Esophagus muscularis mucosa (tissue), 4 donors: ENCODE measurements around the gene CAMTA1.

Experiments used
- EP300 ChIP-seq: sonication (generic); formaldehyde crosslinking; IDR thresholded peaks from one replicate; pipeline ENCODE4 v1.6.1; 2017; ENCODE audit warnings: antibody characterized with exemption
- POLR2A ChIP-seq: fragments of 450-650 bp; IDR thresholded peaks from one replicate; pipeline ENCODE4 v1.6.1; 2017; ENCODE audit warnings: antibody characterized with exemption, moderate library complexity, mild to moderate bottlenecking, low read depth
- POLR2AphosphoS5 ChIP-seq, 2 donors: sonication (generic); formaldehyde crosslinking; IDR thresholded peaks; one replicate each; pipeline ENCODE4 v1.6.1; 2017; ENCODE audit warnings: antibody characterized with exemption in 2 of 2
- TF ChIP-seq, protein P1 (sequence below), 3 experiments: fragments of 200-600 bp in 2 of 3; fragments of 450-650 bp in 1 of 3; sonication (generic) in 2 of 3; IDR thresholded peaks; one replicate each; pipeline ENCODE4 v1.5.1; 2017 to 2019; ENCODE audit warnings: antibody characterized with exemption in 3 of 3, mild to moderate bottlenecking in 2 of 3, moderate library complexity in 1 of 3

GRCh38 chr1:7025013-7025412 is 239.8 kb downstream of the CAMTA1 start:
- no peak for TF ChIP-seq EP300
- TF ChIP-seq, protein P1, sequence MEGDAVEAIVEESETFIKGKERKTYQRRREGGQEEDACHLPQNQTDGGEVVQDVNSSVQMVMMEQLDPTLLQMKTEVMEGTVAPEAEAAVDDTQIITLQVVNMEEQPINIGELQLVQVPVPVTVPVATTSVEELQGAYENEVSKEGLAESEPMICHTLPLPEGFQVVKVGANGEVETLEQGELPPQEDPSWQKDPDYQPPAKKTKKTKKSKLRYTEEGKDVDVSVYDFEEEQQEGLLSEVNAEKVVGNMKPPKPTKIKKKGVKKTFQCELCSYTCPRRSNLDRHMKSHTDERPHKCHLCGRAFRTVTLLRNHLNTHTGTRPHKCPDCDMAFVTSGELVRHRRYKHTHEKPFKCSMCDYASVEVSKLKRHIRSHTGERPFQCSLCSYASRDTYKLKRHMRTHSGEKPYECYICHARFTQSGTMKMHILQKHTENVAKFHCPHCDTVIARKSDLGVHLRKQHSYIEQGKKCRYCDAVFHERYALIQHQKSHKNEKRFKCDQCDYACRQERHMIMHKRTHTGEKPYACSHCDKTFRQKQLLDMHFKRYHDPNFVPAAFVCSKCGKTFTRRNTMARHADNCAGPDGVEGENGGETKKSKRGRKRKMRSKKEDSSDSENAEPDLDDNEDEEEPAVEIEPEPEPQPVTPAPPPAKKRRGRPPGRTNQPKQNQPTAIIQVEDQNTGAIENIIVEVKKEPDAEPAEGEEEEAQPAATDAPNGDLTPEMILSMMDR (IDR thresholded peaks at IDR 0.05): no peak
- TF ChIP-seq POLR2A: no peak
- TF ChIP-seq POLR2AphosphoS5 (IDR thresholded peaks at IDR 0.05): no peak
